H1 (cell line): ENCODE data around the gene CCNE1. TPM values are rescaled to one million over a fixed set of nuclear protein-coding genes. Genes with fewer than 3 reads are reported as not detected.

Experiments
- CHD2 ChIP-seq: IDR thresholded peaks from 2 replicates; pipeline ENCODE4 v1.6.1; 2012; ENCODE audit warnings: low read length, improper control_type of control experiment
- FOSL1 ChIP-seq: IDR thresholded peaks from 2 replicates; pipeline ENCODE4 v1.6.1; 2011; ENCODE audit warnings: mild to moderate bottlenecking, low read depth, low read length, moderate library complexity; ENCODE audit not compliant: insufficient read depth
- RAD21 ChIP-seq, 2 experiments: IDR thresholded peaks in 1 of 2; conservative IDR thresholded peaks in 1 of 2; 2 replicates each; pipeline ENCODE4 v1.6.1; 2011; ENCODE audit warnings: low read depth in 2 of 2, low read length in 2 of 2, improper control_type of control experiment in 1 of 2, inconsistent platforms in 1 of 2, mild to moderate bottlenecking in 1 of 2, moderate library complexity in 1 of 2
- RXRA ChIP-seq: IDR thresholded peaks from 2 replicates; pipeline ENCODE4 v1.6.1; 2011; ENCODE audit warnings: low read depth, mild to moderate bottlenecking, low read length, moderate library complexity; ENCODE audit not compliant: insufficient read depth
- SIX5 ChIP-seq: IDR thresholded peaks from 2 replicates; pipeline ENCODE4 v1.6.1; 2011; ENCODE audit warnings: mild to moderate bottlenecking, low read depth, low read length
- polyA plus RNA-seq, 7 experiments: library from polyadenylated mRNA; depleted of rRNA in 3 of 7; stranded (reverse) in 5 of 7; unstranded in 2 of 7; fragments of >200 nt in 5 of 7; fragments of 200-250 nt in 2 of 7; gene quantifications; 1 replicate in 5 of 7; 2 replicates in 1 of 7; 4 replicates in 1 of 7; pipeline versions ENCODE4 v1.2.1 to v1.2.3, GENCODE V29; 2011 to 2013; ENCODE audit warnings: missing spikeins in 2 of 7, mixed read lengths in 2 of 7
- total RNA-seq: library from RNA; stranded (reverse); fragmentation: NEBNext Ultra II Directional; extraction: Animal tissue kit (Norgen Biotek cat#: 25700); gene quantifications from 2 replicates; pipeline ENCODE4 v1.2.1, GENCODE V29; 2021

The CCNE1 gene
- total and polyA plus RNA-seq, 2 of the 8 experiments (the other 6 are each of a cell fraction or from before 2014, with no cell fraction given), result 43.2 to 44.6 TPM

DNA sequence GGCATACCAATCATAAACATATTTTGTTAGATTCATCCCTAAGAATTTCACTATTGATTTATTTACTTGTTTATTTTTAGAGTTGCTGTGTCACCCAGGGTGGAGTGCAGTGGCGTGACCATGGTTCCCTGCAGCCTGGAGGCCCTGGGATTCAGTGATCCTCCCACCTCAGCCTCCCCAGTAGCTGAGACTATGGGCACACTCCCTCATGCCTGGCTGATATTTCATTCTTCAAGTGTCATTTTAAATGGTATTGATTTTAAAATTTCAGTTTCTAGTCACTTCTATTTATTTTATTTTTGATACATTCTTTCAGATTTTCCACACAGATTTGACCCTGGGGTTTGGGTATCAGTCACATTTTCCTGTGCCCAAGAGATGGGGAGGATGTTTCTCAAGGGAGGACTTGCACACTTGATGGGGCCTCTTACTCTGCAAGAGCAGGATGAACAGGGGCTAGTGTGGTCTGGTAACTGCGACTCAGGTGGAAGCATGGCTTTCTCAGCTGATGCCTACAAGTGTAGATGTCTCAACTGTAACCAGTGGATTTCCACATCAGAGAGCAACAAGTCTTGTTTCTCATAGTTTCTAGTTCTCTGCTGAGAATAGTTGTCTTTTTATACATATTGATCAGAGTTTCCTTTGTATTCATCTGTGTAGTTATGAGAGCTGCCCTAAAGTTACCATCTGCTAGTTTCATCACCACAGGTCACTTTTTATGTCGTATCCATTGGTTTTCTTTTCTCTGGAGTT, 40.2 kb downstream of the CCNE1 start (continued):
- TF ChIP-seq CHD2 (no peak), RXRA (no peak), SIX5 (no peak), FOSL1 (no peak), RAD21 (IDR thresholded peaks at IDR 0.05 in 1 of 2, conservative IDR thresholded peaks at IDR 0.05 in 1 of 2; ENCODE audit: low read depth in 2 of 2, low read length in 2 of 2) (no peak)
